Activated naive CD8-positive, alpha-beta T cell treated with anti-CD3 and anti-CD28 coated beads for 36 hours (primary cell): ENCODE measurements around the gene KCNK5. TPM values are rescaled to one million over a fixed set of nuclear protein-coding genes. Genes with fewer than 3 reads are reported as not detected.

ENCODE experiments used
- DNase-seq: peaks from one replicate; pipeline ENCODE4 v3.0.0; 2021
- H3K27ac Mint-ChIP-seq: one replicate; pipeline ENCODE4 v1.8.0; 2022; ENCODE audit warnings: mild to moderate bottlenecking, moderate library complexity, mixed read lengths
- H3K27me3 Mint-ChIP-seq: one replicate; pipeline ENCODE4 v1.8.0; 2022; ENCODE audit warnings: mild to moderate bottlenecking, mixed read lengths
- H3K36me3 Mint-ChIP-seq: one replicate; pipeline ENCODE4 v1.8.0; 2021; ENCODE audit warnings: mild to moderate bottlenecking, mixed read lengths
- H3K4me1 Mint-ChIP-seq: one replicate; pipeline ENCODE4 v1.8.0; 2021; ENCODE audit warnings: mixed read lengths
- H3K4me3 Mint-ChIP-seq: one replicate; pipeline ENCODE4 v1.8.0; 2022; ENCODE audit warnings: mild to moderate bottlenecking, moderate library complexity, mixed read lengths
- H3K9me3 Mint-ChIP-seq: one replicate; pipeline ENCODE4 v1.8.0; 2022; ENCODE audit warnings: mixed read lengths
- total RNA-seq, 2 experiments: library from RNA; stranded (reverse); gene quantifications; one replicate each; pipeline ENCODE4 v1.2.3, GENCODE V29; 2021

Gene KCNK5
- total RNA-seq, 2 experiments from 2014 or later, result 18.6 to 19.6 TPM

DNA sequence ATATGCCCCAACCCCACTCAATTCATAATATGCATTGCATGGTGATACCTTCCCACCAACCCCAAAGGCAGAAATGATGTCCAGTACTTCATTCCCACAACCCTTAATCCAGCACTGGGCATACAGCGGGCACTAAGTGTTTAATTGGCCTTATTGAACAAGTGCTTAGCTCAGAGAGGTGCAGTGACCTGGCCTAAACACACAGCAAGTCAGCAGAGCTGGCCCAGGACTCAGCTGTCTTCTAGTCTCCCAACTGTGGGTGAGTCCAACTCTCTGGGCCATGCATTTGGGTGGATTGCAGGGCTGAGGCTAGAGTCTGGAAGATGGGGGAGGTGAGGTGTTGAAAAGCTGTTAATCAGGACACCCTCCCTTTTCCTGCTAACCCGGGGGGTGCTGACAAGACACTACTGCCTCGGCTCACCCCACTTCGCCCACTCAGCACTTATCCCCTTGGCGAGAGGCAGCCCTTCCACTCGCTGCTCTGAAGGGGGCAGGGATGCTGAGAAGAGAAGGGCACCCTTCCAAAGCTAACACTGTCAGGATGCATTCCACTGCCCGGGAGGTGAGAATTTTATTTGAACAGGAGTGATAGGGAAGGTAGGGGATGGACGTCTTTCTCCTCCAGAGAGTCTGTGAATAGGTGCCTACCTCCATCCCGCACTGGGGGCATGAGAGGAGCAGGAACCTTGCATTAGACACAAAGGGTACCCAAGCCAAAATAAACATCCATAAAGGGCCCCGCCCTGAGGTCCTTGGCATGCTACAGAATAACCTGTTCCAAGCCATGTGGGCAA is 14.2 kb downstream of the KCNK5 start:
- Mint-ChIP-seq H3K9me3 (no peaks in the 10 kb centered on the region), H3K27ac (no peak overlapping the region), H3K4me1 (peaks cover 19% of the 10 kb centered on the region), H3K36me3 (peaks cover 32% of the 10 kb centered on the region), H3K27me3 (no peaks in the 10 kb centered on the region), H3K4me3 (no peak overlapping the region)
- no peak for DNase-seq

- H3K36me3 Mint-ChIP-seq, result peaks cover 31% of the 10 kb centered on the region
- no peaks in the 10 kb centered on the region for H3K27me3 Mint-ChIP-seq
- no peaks in the 10 kb centered on the region for H3K9me3 Mint-ChIP-seq
- H3K27ac Mint-ChIP-seq, result no peak overlapping the region
- H3K4me3 Mint-ChIP-seq, result no peak overlapping the region
- peaks cover 22% of the 10 kb centered on the region for H3K4me1 Mint-ChIP-seq
- no peak for DNase-seq
Measured at GRCh38 chr6:39214120-39214813, 15.0 kb downstream of the KCNK5 start.

GRCh38 chr6:39213195-39213920 is 15.9 kb downstream of the KCNK5 start:
- Mint-ChIP-seq H3K9me3 (no peaks in the 10 kb centered on the region), H3K27me3 (no peaks in the 10 kb centered on the region), H3K36me3 (peaks cover 29% of the 10 kb centered on the region), H3K27ac (no peak overlapping the region), H3K4me3 (no peak overlapping the region), H3K4me1 (peaks cover 24% of the 10 kb centered on the region)
- no peak for DNase-seq

DNA sequence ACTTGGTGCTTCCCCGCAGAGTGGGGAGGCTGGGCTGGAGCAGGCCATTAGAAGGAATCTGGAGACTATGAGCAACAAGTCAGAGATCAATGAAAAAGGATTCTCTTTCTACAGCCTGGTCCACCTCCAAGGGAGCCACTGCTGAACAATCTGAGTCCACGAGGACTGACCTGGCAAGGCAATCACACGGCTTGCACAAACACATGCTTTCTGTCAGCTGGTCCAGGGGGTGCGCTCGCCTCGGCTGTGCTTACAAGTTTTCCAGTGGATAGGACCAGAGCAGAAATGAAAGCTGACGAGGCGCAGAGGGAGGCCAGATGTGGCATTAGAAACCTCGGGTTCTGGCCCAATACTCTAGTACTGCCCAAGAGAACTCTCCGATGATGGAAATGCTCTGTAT is 18.1 kb downstream of the KCNK5 start:
- Mint-ChIP-seq H3K27me3 (no peaks in the 10 kb centered on the region), H3K27ac (no peak overlapping the region), H3K4me1 (peaks cover 27% of the 10 kb centered on the region), H3K36me3 (peaks cover 28% of the 10 kb centered on the region), H3K9me3 (no peaks in the 10 kb centered on the region), H3K4me3 (no peak overlapping the region)
- DNase-seq, result no peak

DNA sequence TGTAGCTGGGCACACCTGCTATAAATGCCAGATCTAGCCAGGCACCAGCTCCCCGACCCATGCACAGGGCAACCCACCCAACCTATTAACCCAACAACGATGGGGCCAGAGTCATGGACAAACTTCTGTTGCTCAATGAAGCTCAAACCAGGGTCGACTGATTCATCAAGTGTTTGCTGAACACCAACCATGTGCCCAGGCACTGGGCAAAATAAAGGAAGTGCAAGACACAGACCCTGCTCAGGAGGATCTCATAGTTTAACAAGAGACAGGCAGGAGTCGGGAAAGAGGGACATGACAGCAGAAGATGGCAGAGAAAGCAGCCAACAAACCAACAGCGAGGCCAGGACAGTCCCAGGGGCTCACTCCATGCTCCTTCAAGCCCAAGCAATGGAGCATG is 18.8 kb downstream of the KCNK5 start:
- peaks cover 26% of the 10 kb centered on the region for H3K4me1 Mint-ChIP-seq
- H3K27ac Mint-ChIP-seq, result peak overlapping the region; percentile 5
- no peak for DNase-seq
- peaks cover 30% of the 10 kb centered on the region for H3K36me3 Mint-ChIP-seq
- H3K4me3 Mint-ChIP-seq, result no peak overlapping the region
- no peaks in the 10 kb centered on the region for H3K27me3 Mint-ChIP-seq
- H3K9me3 Mint-ChIP-seq, result no peaks in the 10 kb centered on the region

DNA sequence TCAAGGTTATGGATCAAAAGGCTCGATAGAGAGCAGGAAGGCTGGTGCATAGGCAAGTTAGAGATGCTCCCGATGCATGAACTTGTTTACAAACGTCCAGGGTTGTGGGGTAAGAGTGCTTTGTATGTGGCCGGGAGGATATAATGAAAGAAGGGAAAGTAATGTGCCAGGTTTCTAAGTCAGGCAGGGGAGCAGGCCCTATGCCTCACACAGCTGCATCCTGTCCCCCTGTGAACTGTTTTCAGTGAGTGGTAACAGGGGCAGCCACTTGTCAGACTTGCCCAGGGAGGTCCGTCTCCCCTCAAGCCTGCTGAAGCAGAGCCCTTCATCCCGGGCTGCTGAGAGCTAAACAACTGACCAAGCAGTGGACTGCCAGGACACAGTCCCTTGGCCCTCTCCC is 19.4 kb downstream of the KCNK5 start:
- peaks cover 28% of the 10 kb centered on the region for H3K36me3 Mint-ChIP-seq
- H3K27me3 Mint-ChIP-seq, result no peaks in the 10 kb centered on the region
- no peaks in the 10 kb centered on the region for H3K9me3 Mint-ChIP-seq
- peak overlapping the region; percentile 63 for H3K27ac Mint-ChIP-seq
- no peak overlapping the region for H3K4me3 Mint-ChIP-seq
- H3K4me1 Mint-ChIP-seq, result peaks cover 26% of the 10 kb centered on the region
- DNase-seq, result no peak

DNA sequence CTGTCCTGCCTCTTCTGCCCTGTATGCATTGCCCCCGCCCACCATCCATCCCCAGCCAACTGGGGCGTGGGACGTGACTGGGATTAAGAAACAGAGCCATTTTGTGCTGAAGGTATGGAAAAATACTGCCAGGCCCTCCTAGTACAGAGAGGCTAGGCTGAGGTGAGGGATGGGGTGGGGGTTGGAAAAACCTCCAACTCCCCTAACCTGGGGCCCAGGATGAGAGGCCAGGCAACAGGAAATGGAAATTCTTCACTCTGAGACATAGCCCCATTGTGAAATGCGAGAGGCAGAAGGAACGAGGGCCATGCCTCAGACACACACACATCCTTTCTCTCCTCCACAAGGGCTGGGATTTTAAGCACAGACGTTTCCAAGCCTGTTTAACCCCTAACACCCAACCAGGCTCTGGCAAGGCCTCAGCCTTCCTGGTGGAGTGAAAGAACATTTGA is 19.9 kb downstream of the KCNK5 start:
- H3K4me1 Mint-ChIP-seq, result peaks cover 26% of the 10 kb centered on the region
- no peak overlapping the region for H3K4me3 Mint-ChIP-seq
- H3K9me3 Mint-ChIP-seq, result no peaks in the 10 kb centered on the region
- no peaks in the 10 kb centered on the region for H3K27me3 Mint-ChIP-seq
- H3K36me3 Mint-ChIP-seq, result peaks cover 26% of the 10 kb centered on the region
- no peak for DNase-seq
- H3K27ac Mint-ChIP-seq, result peak overlapping the region; percentile 63

- Mint-ChIP-seq H3K4me3 (no peak overlapping the region), H3K9me3 (no peaks in the 10 kb centered on the region), H3K27me3 (no peaks in the 10 kb centered on the region), H3K4me1 (peaks cover 26% of the 10 kb centered on the region), H3K36me3 (peaks cover 16% of the 10 kb centered on the region), H3K27ac (peak overlapping the region; percentile 34)
- DNase-seq, result no peak
Measured at GRCh38 chr6:39208223-39208739, 21.0 kb downstream of the KCNK5 start.

DNA sequence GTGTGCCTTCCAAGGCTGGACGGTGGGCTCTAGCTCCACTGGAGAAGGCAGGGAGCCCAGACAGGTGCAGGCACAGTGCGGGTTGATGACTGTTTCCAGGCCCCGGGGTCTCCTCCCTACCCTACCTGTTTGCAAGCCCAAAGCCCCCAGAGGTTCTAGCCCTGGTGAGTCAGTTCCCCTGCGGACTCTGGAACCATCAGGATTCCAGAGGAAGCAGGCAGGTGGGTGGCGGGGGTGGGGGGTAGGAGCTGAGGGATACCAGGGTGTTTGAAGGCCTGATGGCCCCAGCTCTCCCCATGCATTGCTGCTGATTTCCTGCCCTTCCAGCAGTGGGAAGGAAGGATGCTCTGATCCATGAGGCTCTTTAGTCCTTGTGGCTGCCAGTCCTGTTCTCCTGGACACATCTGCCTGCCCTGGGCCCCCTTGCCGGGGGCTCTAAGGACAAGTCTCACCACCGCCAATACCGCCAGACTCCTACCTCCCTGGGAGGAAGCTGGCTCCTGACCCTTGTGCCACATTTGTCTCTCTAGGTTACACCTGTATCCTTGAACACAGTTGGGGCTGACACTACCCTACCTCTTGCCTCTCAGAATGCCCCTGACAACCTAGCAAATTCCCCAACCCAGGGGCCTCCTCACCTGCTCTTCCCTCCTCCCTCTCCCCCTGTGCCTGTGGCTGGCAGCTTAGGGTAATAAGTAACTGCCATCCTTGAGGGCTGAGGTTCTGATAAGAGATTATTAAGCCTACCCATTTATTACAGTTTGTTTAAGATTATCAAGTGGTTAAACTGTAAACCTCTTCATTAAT is 21.7 kb downstream of the KCNK5 start:
- no peaks in the 10 kb centered on the region for H3K9me3 Mint-ChIP-seq
- peaks cover 12% of the 10 kb centered on the region for H3K36me3 Mint-ChIP-seq
- peaks cover 26% of the 10 kb centered on the region for H3K4me1 Mint-ChIP-seq
- no peak overlapping the region for H3K4me3 Mint-ChIP-seq
- no peak for DNase-seq
- no peaks in the 10 kb centered on the region for H3K27me3 Mint-ChIP-seq
- no peak overlapping the region for H3K27ac Mint-ChIP-seq

DNA sequence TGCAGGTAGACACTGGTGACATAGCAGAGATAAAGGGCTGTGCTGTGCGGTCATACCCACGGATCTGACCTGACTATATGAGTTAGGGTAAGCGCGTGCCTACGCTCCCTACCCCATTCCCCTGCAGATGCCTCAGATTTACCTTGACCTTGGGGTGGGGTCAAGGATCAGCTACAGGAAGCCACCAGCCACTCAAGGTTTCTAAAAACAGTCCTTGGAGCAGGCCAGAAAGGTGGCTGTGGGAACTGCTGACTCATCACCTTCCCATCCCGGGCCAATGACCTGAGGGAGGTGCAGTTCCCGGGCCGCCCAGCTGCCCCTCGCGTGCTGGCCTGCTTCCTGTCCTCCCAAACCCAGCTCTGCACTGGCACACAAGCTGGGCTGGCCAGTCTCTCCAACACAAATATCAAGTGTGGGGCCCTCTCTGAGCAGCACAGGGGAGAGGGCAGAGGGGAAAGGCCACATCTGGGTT is 23.0 kb downstream of the KCNK5 start:
- DNase-seq, result no peak
- no peak overlapping the region for H3K4me3 Mint-ChIP-seq
- peaks cover 7% of the 10 kb centered on the region for H3K36me3 Mint-ChIP-seq
- no peaks in the 10 kb centered on the region for H3K27me3 Mint-ChIP-seq
- no peaks in the 10 kb centered on the region for H3K9me3 Mint-ChIP-seq
- peaks cover 26% of the 10 kb centered on the region for H3K4me1 Mint-ChIP-seq
- no peak overlapping the region for H3K27ac Mint-ChIP-seq

GRCh38 chr6:39204646-39205244 is 24.5 kb downstream of the KCNK5 start:
- Mint-ChIP-seq H3K9me3 (no peaks in the 10 kb centered on the region), H3K36me3 (peaks cover 7% of the 10 kb centered on the region), H3K27me3 (no peaks in the 10 kb centered on the region), H3K4me1 (peaks cover 16% of the 10 kb centered on the region), H3K4me3 (no peak overlapping the region), H3K27ac (no peak overlapping the region)
- DNase-seq, result no peak

GRCh38 chr6:39204160-39204495 is 25.1 kb downstream of the KCNK5 start:
- no peaks in the 10 kb centered on the region for H3K27me3 Mint-ChIP-seq
- H3K4me3 Mint-ChIP-seq, result no peak overlapping the region
- peaks cover 10% of the 10 kb centered on the region for H3K4me1 Mint-ChIP-seq
- DNase-seq, result no peak
- peaks cover 7% of the 10 kb centered on the region for H3K36me3 Mint-ChIP-seq
- H3K27ac Mint-ChIP-seq, result no peak overlapping the region
- no peaks in the 10 kb centered on the region for H3K9me3 Mint-ChIP-seq

GRCh38 chr6:39203436-39204159 is 25.7 kb downstream of the KCNK5 start:
- peaks cover 6% of the 10 kb centered on the region for H3K4me1 Mint-ChIP-seq
- H3K4me3 Mint-ChIP-seq, result no peak overlapping the region
- peaks cover 5% of the 10 kb centered on the region for H3K36me3 Mint-ChIP-seq
- no peaks in the 10 kb centered on the region for H3K9me3 Mint-ChIP-seq
- no peak for DNase-seq
- H3K27ac Mint-ChIP-seq, result no peak overlapping the region
- no peaks in the 10 kb centered on the region for H3K27me3 Mint-ChIP-seq

DNA sequence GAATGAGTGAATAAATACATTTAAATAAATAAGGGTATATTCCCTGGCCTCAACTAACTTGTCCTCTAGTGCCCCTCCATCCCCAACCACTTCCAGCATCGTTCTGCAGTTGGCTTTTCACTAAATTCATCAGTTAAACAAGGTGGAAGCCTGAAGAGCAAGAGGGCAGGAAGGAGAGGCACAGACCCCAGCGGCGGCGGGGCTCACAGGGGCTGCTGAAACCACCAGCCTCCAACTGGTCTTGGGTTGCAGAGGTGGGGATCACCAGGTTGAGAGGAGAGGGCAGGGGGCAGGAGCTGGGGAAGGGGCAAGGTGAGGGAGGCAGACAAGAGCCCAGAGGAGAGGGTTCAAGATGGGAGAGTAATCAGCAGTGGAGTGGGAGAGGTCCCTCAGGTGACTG is 27.1 kb downstream of the KCNK5 start:
- Mint-ChIP-seq H3K9me3 (no peaks in the 10 kb centered on the region), H3K4me3 (no peak overlapping the region), H3K27me3 (no peaks in the 10 kb centered on the region), H3K27ac (no peak overlapping the region), H3K4me1 (peaks cover 2% of the 10 kb centered on the region), H3K36me3 (peaks cover 4% of the 10 kb centered on the region)
- DNase-seq, result no peak
